SIG-M5 treated with dmso at 0.1 percent for 504 hours (cell line): ENCODE measurements around the gene AMDHD2.

Experiments used
- DNase-seq: peaks from one replicate; lab custom pipeline; 2025; ENCODE audit not compliant: unreplicated experiment; lab: John Stamatoyannopoulos, UW

AMDHD2 gene

DNA sequence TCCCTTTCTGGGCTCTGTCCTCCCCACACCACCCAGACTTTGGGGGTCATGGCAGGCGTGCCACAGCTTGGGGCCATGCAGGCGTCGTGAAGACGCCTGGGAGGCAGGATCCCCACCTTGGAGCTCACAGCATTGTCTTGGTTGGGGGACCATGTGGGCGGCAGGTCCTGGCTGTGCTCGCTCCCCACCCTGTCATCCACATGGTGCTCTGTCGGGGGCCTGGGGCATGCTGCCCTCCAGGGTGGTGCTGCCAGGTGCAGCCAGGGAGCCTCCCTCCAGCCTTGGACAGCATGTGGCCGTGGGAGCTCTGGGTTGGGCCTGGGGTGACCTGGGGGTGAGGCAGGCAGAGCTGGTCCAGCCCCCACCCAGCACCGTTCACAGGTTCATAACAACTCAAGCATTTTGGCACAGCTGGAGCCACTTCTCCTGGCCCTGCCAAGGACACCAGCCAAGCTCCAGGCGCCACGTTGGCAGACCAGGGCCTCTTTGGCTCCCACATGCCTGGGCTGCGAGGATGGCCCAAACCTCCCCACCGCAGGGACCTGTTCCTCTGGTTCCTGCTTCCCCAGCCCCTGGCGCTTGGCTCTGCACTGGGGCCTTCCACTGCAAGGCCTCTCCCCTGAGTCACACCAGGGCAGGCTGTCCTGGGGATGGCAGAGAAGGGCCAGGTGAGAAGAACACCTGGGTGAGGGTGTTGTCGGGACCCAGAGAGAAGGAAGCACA, 21.5 kb upstream of the AMDHD2 start:
- DNase-seq, result no peak

DNA sequence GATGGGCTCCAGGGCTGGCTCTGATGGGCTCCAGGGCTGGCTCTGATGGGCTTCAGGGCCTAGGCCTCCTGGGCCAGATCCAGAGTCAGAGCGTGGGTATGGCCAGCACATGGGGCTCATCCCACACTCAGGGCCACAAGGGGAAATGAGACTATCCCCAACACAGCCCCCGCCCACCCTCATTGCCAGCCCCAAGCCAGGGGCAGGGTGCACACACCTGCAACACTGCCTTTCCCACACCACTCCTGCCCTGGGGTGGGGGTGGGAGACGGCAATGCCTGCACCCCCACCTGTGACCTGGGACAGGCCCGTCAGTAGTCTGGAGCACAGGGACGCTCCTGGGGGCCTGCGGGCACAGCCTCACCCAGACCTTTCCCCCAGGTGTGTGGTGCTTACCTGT, 20.7 kb upstream of the AMDHD2 start:
- DNase-seq, result no peak

DNA sequence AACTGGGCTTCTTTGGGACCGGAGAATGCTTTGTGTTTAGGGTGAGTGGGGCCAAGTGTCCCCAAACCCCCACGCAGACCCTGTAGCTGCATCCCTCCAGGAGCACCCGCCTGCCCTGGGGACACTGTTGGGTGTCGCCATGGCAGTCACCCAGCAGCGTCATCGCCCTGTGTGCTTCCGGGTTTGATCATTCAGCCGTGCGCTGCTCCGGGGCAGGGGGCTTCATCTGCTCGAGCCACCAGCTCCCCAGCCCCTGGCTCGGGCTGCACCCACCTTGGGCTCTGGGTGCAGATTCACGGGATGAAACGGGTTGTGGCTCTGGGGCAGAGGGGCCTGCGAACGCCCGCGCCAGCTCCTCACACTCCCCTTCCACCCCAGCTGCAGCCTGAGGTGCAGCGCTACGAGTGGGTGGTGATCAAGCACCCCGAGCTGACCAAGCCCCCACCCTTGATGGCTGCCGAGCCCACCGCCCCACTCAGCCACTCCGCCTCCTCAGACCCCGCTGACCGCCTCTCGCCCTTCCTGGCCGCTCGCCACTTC, 20.2 kb upstream of the AMDHD2 start:
- no peak for DNase-seq

DNA sequence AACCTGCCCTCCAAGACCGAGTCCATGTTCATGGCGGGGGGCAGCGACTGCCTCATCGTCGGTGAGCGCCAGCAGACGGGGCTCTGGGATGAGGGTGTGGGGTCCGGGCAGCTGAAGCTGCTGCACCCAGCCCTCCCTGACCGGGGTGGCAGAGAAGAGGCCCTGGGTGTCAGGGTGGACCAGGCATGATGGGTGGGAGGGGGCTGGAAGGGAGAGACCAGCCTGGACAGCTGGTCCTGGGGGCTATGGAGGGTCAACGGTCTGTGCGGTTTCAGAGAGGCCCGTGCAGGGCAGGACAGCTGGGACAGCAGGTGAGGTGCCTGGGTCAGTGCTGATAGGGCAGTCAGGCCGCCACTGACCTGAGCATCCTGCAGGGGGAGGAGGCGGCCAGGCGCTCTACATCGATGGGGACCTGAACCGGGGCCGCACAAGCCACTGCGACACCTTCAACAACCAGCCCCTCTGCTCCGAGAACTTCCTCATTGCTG, 19.7 kb upstream of the AMDHD2 start:
- no peak for DNase-seq

DNA sequence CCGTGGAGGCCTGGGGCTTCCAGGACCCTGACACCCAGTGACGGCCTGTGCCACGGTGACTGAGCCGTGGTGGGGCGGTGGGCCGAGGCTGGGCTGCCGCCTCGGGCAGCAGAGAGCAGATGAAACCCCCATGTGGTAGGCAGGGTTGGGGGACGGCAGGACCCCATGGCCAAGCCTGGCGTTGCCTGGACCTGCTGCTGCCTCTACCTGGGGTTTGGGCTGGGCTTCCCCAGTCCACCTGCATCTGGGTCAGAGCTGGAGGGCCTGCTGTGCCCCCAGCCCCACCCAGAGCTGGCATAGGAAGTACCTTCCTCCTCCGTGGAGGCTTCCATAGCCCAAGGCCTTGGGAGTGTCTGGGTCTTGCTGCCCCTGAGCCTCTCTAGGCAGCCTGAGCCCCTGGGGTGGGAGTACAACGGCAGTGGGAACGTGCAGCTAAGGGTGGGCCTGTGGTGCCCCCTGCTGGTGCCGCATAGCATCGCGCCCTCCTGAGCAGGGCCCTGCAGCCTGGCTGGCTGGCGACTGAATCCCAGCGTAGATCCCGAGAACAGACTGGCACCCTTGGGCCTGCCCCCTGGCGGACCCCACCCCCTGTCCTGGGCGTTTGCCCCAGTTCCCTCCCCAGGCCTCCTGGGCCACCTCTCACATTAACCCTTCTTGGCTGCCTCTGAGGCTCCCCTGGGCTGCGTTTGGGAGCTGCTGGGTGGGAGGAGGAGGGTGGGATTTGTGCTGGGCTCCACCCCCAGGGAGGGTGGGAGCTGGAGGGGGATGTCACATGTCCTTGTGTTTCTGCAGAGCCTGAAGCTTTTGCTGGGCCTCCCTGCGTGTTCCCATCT, 19.0 kb upstream of the AMDHD2 start:
- DNase-seq, result peak; percentile 53

DNA sequence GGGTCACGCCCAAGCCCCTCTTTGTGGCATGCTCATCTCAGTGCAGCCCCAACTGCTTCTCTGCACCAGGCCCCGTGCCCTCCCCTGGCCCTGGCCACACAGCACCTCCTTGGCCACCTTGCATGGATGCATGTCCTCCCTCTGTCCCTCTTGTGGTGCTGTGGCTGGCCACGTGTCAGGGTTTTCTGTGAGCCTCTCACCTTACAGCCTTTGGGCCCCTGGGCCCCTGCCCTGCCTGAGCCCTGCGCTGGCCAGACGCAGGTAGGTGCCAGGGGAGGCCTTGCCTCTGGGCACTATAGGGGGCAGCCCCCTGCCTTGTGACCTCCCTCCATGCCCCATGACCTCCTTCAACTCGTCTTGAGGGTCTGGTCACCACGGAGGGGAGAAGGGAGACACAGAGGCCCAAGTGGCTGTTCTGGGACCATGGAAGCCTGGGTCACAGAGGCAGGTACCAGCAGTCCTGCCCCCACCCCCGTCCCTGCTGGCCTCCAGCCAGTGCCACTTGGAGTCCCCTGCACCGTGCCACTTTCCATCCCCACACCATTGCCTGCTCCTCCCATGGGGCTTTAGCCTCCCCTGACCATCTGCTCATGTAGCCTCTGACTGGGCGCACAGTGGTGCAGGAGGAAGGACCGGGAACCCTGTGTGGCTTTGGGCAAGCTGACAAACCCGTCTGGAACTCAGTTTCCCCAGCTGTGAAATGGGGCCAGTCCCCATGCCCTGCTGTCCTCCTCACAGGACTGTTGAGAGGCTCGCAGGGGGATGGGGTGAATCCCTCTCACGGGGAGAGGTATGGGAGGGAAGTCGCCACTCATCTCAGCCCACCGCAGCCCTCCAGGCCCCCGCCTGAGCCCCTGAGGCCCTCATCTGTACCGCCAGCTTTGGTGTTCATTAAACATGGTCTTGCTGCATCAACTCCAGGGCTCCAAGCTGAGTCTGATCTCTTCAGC, 17.9 kb upstream of the AMDHD2 start:
- no peak for DNase-seq

DNA sequence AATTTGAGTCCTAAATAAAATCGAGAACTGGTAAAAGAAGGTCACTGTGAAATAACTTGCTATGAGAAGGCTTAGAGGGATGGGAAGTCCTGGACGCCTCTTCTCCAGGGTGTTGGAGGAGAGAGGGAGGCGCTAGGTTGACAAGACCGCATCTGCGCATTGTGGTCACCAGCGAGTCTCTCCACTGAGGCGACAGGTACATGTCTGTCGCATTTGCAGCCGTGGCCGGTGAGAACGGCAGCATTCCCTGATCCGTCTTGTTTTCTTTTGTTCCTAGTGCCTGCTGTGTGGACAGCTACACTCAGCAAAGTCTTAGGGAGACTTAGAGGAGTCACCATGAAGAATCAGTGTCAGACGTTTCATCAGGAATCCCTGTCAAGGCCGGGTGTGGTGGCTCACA, 14.5 kb upstream of the AMDHD2 start:
- DNase-seq, result no peak

DNA sequence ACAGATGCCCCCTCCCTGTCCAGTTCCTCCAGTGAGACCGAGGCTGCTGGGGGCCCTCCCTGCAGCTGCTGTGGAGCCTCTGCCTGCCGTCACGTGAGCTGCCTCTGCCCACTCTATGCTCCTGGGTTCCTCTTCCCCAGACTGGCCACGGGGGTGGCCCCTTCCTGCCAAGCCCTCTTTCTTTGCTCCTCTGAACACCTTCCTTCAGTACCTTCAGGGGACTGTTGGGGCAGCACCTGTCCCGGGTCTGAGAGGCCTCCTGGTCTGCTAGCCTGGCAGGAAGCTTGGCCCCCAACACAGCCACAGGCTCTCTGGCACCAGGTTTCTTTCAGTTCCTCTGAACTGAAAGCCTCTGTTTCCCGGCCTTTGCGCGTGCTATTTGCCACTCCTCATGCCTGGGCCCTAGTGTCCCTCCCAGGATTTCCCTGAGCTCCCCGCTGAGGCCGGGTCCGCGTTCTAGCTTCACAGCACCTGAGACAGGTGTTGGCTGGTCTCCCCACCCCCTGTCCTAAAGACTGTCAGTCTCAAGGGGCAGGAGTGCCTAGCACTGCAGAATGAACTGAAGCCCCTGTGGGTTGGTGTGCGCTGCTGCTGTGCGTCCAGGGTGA, 13.0 kb upstream of the AMDHD2 start:
- no peak for DNase-seq

DNA sequence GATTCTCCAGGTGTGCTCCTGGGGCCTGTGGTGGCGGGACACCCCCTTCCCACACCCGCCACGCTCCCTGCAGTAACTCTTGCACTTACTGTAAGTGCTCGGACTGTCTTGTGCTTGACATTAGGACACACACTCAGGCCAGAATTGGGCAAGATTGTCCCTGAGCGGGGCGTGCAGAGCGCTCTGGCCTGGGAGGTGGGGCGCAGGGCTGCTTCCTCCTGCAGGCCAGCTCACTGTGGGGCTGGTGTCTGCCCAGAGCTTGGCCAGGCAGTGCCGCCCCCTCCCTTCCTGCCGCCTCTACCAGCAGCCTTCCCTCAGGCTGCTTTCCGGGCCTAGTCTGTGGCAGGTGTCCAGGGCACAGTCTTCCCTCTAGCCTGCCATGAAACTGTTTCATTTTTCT, 12.5 kb upstream of the AMDHD2 start:
- DNase-seq, result no peak

DNA sequence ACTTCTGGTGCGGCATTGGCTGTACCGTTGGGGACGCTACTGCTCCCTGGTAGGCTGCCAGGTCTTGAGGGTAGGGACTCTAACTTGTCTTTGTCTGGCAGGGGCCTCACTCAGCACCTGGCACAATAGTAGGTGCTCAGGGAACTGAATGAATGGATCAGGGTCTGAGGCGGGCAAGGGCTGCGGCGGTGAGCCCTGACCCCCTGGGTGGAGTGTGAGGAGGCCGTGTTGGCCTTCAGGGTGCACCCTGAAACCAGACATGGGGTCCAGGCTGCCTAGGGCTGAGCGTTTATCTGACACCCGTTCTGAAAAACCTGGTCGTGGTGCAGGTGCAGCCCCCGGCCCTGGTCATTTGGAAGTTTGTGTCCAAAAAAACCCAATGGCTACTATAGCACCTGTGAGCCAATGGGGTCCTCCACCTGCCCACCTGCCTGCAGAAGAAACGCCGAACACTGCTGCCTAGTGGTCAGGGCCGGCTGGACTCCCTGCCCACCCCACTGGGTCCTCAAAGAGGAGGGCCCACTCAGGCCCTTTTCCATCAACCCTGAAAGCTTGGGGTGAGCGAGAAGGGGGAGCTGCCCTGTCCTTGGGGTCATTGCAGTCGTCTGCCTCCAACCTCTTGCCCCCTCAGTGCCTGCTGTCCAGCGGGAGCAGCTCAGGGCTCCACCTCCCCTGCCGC, 11.3 kb upstream of the AMDHD2 start:
- DNase-seq, result no peak

DNA sequence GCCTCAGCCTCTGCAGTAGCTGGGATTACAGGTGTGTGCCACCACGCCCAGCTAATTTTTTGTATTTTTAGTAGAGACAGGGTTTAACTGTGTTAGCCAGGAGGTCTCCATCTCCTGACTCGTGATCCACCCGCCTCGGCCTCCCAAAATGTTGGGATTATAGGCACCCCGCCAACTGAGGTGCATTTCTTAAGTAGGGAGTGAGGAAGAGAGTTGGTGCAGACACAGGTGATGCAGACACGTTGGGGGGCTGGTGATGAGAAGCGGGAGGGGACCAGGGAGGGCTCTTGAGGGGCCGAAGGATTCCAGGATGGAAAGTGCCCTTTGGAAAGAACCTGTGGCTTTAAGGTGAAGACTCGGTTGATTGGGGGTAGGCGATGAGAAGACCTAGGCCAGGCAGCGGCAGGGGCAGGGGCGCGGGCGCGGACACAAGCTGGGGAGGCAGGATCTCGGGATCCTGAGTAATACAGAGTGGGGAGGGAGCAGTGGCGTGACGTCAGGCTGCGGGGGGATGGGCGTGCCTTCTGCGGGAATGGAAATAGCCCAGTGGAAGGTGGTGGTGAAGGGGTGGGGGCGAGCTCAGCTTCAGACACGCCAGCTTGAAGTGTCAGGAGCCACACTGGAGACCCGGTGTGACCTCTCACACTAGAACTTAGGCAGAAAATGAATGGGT, 8.9 kb upstream of the AMDHD2 start:
- no peak for DNase-seq

DNA sequence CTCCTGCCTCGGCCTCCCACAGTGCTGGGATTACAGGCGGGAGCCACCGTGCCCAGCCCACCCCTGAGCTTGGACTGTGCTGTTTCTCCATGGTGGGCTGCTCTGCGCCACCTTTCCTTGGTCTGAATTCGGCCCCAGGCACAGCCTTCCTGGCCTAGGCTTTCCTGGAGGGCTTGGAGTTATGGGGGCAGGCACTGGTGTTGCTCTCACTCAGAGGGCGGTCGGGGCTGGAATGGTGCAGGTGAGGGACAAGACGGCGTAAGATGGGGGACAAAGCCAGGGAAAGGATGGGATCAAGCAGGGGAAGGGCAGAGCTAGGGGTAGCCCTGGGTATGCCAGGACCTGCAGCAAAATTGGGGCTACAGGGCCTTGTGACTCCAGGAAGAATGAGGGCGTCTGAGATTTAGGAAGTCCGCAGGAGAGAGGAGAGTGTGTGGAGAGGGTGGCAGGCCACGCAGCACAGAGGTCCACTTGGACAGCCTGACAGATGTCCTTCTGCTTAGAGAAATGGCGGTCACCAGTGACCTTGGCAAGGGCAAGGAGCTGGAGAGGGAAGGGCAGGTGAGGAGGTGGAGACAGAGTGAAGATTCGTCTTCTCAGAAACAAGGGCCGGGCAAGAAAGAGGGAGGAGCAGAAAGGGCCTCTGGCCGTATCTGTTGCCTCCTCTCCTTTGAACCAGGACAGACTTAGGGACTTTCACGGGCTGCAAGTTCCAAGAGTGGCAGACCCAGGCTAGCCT, 8.0 kb upstream of the AMDHD2 start:
- no peak for DNase-seq

DNA sequence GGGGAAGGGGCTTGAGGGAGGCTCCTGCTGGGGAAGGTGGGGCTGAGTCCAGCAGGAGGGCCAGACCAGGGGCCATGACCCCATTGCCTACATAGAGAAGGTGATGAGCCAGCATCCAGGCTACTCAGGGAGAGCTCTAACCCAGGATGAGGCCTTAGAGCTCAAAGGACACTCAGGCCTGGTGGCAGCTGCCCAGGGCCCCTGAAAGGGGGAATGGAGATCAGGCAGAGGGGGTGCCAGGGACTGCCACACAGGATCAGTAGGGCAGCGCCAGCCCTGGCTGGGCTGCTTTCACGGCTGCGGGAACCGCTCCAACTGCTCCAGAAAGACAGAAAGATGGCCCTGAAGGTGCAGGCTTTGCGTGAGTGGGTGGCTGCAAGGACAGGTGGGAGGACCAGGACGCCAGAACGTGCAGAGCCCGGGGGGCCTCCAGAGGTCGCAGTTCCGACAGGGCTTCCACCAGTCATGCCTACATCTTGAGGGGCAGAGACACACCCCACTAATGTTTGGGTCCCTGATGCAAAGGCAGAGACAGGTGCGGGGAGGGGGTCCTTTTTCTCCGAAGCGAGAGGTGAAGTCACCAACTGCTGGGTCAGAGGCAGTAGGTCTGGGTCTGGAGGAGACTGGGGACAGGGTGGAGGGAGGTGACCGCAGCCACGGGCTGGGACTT, 7.3 kb upstream of the AMDHD2 start:
- DNase-seq, result no peak

DNA sequence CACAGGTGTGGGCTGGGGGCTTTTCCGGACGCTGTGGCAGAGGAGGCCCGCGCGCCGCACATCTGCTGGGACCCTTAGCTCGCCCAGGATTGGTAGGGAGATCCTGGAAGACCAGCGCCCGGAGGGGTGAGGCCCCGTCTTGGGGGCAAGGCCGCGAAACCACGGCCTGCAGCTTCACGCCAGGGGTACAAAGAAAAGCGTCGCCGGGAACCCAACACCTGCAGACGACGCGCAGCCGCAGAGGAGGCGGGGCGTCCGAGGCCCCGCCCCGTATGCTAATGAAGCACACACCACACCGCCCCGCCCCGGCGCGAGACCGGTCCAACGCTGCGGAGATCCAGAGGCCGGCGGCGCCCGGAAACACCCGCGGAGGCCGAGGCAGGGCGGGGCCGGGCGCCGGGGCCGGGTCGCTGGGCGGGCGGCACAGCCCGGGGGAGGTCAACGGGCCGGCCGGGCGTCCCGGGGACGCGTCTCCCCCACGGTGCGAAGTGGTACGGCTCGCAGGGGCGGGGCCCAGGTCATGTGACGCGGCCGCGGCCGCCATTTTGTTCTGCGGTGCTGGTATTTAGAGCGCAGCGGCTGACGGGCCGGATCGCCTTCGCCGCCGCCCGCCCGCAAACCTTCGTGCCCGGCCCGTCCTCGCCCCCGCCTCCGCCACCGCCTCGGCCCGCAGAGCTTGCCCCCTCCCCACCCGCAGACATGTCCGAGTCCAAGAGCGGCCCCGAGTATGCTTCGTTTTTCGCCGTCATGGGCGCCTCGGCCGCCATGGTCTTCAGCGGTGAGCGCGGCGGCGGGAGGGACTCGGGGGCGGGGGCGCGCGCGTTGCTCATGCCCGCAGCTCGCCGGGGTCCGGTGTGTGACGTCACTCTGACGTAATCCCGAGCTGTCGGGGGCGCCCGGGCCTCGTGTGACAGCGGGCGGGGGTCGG, 6.5 kb upstream of the AMDHD2 start, which contains the start of gene ATP6V0C:
ATP6V0C (plus strand) TSS at position 548 of the 928 bp plus-strand sequence; CDS start at position 700, 152 bp downstream.
- DNase-seq, result peak; percentile 68

DNA sequence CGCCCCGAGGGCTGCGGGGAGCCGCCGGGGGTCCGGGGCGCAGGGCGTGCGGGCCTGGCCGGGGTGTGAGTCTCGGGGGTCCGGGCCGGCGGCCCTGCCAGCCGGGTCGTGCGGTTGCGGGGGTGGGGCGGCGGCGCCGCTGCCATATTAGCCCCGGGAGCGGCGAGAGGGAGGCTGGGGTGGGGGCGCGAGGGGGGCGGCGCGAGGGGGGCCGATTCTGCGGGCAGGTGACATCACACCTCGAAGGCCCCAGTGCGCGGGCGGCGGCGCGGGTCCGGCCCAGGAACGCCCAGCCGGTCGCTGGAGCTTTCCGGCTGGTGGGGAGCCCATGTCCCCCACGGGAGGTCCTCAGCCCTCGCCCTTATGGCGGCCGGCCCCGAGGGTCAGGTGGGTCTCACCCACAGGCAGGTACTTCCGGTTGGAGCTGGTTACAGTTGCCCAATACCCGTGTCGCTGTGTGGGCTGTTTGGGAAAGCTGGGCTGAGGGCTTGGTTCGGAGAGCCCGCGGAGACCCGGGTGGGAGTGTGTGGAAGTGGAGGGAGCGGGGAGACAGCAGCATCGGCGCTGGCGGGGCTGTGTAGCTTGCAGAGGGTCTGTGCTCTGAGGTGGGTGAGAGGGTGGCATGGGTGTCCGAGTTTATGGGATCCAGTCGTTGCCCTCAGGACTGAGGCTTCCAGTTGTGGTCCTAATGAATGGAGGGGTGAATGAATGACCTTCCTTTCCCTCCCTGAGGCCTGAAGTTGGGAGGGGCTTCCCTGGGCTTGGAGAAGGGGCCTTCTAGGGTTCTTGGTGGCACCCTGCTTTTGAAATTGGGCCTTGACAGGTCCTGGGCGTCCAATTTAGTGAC, 5.6 kb upstream of the AMDHD2 start:
- DNase-seq, result no peak
